Hepatocyte (in vitro differentiated cells): ENCODE results near the gene FGGY. TPM values are rescaled to one million over a fixed set of nuclear protein-coding genes. Genes with fewer than 3 reads are reported as not detected.

Experiments
- DNase-seq: peaks from one replicate; pipeline ENCODE4 v3.0.0-alpha.2; 2016; ENCODE audit warnings: low spot score
- H2AFZ ChIP-seq: fragments of 200-600 bp; sonication (generic); 2 replicates; pipeline ENCODE4 v1.6.0; 2016; ENCODE audit warnings: antibody characterized with exemption, mild to moderate bottlenecking
- H3K27ac ChIP-seq: fragments of 200-600 bp; sonication (generic); 2 replicates; pipeline ENCODE4 v1.5.1; 2016; ENCODE audit warnings: mild to moderate bottlenecking
- H3K27me3 ChIP-seq: fragments of 200-600 bp; sonication (generic); 2 replicates; pipeline ENCODE4 v1.6.1; 2016
- H3K36me3 ChIP-seq: fragments of 200-600 bp; sonication (generic); replicated peaks from 2 replicates; pipeline ENCODE4 v1.5.1; 2016; ENCODE audit warnings: low read depth; ENCODE audit not compliant: insufficient read depth
- H3K4me1 ChIP-seq: fragments of 200-600 bp; sonication (generic); 2 replicates; pipeline ENCODE4 v1.5.1; 2016; ENCODE audit warnings: mild to moderate bottlenecking, moderate library complexity; ENCODE audit not compliant: insufficient read depth
- H3K4me2 ChIP-seq: fragments of 200-600 bp; sonication (generic); 2 replicates; pipeline ENCODE4 v1.6.0; 2016
- H3K4me3 ChIP-seq: fragments of 200-600 bp; sonication (generic); 2 replicates; pipeline ENCODE4 v1.5.1; 2016; ENCODE audit warnings: mild to moderate bottlenecking
- H3K79me2 ChIP-seq: fragments of 200-600 bp; sonication (generic); 2 replicates; pipeline ENCODE4 v1.6.0; 2017; ENCODE audit warnings: mild to moderate bottlenecking
- H3K9me2 ChIP-seq: fragments of 200-600 bp; sonication (generic); replicated peaks from 2 replicates; pipeline ENCODE4 v1.6.0; 2017; ENCODE audit warnings: mild to moderate bottlenecking; ENCODE audit not compliant: insufficient read depth
- H3K9me3 ChIP-seq: fragments of 200-600 bp; sonication (generic); 2 replicates; pipeline ENCODE4 v1.5.1; 2016; ENCODE audit warnings: low read depth, mild to moderate bottlenecking
- H4K20me1 ChIP-seq: fragments of 200-600 bp; sonication (generic); 2 replicates; pipeline ENCODE4 v1.6.0; 2016; ENCODE audit warnings: mild to moderate bottlenecking; ENCODE audit not compliant: insufficient read depth, poor library complexity, severe bottlenecking
- EZH2 ChIP-seq: fragments of 200-600 bp; sonication (generic); IDR thresholded peaks from 2 replicates; pipeline ENCODE4 v1.6.1; 2016; ENCODE audit warnings: antibody characterized with exemption, mild to moderate bottlenecking, borderline replicate concordance
- EZH2phosphoT487 ChIP-seq: fragments of 200-600 bp; sonication (generic); IDR thresholded peaks from one replicate; pipeline ENCODE4 v1.6.1; 2018; ENCODE audit warnings: antibody characterized with exemption, mild to moderate bottlenecking, low read depth, moderate library complexity; ENCODE audit not compliant: unreplicated experiment, severe bottlenecking
- WGBS: methylation state at CpG from one replicate; pipeline ENCODE4 v1.1.6; 2016; ENCODE audit warnings: low lambda C conversion rate; ENCODE audit errors: missing lambda C conversion rate; 5-methylcytosine and 5-hydroxymethylcytosine counted together
- polyA plus RNA-seq: library from polyadenylated mRNA; unstranded; fragments of >200 nt; fragmentation: Nextera tagmentation; extraction: Ambion mirVana; gene quantifications from 2 replicates; pipeline ENCODE4 v1.2.1, GENCODE V29; 2016
- total RNA-seq: library from RNA; depleted of rRNA; stranded (reverse); fragments of >200 nt; gene quantifications from 2 replicates; pipeline ENCODE4 v1.2.3, GENCODE V29; 2014
- TF ChIP-seq, protein P1 (sequence below): fragments of 200-600 bp; sonication (generic); IDR thresholded peaks from 2 replicates; pipeline ENCODE4 v1.5.1; 2016; ENCODE audit warnings: antibody characterized with exemption, mild to moderate bottlenecking; ENCODE audit not compliant: poor library complexity

FGGY gene
- total and polyA plus RNA-seq, 2 experiments from 2014 or later: 18.0 to 20.6 TPM

DNA sequence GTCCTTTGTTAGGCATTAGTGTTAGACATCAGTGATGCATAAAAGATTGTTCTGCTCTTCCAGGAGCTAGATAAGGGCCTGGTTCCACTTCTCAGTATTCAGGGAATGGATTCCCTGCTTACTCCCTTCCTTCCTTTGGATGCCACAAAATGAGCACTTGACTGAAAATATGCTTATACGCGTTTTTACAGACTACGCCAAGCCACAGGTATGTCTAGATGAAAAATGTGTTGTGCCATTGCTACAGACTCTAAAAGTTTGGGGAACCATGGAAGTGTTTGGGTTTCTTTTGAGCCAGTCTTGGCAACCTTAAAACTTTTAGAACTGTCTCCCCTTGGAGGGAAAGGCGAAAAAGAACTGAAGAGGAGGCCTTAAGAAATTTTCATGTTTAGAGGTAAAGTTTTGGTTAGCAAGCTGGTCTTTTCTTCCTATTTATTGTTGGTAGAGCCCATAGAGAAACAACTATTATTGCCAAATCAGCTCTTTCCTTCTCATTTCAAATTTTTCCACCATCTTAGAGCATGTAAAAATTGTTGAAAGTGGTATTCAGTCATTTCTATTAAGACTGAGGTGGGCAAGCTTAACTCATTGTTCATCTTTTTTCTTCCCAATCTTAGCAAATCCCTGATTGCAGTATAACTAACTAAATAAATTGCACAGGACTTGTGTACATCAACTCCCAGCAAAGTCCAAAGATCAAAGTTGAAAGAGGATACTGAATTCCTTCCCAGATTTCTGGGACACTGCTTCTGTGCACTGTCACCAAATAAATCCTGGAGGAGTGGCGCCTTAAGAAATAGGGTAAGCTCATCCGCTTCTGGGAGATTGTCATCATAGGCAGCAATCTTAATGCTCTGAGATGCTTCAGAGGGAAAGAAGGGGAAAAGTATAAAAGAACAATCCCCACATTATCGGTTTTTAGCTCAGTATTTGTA lies 18.9 kb downstream of the FGGY start:
- TF ChIP-seq, protein P1, sequence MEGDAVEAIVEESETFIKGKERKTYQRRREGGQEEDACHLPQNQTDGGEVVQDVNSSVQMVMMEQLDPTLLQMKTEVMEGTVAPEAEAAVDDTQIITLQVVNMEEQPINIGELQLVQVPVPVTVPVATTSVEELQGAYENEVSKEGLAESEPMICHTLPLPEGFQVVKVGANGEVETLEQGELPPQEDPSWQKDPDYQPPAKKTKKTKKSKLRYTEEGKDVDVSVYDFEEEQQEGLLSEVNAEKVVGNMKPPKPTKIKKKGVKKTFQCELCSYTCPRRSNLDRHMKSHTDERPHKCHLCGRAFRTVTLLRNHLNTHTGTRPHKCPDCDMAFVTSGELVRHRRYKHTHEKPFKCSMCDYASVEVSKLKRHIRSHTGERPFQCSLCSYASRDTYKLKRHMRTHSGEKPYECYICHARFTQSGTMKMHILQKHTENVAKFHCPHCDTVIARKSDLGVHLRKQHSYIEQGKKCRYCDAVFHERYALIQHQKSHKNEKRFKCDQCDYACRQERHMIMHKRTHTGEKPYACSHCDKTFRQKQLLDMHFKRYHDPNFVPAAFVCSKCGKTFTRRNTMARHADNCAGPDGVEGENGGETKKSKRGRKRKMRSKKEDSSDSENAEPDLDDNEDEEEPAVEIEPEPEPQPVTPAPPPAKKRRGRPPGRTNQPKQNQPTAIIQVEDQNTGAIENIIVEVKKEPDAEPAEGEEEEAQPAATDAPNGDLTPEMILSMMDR: no peak
- no peak for TF ChIP-seq EZH2
- no peak for TF ChIP-seq EZH2phosphoT487
- no peak for DNase-seq
- 74% methylated on average over 7 of the region's 7 CpGs for WGBS
- Histone ChIP-seq H3K4me3 (no peak overlapping the region), H3K36me3 (no peaks in the 10 kb centered on the region), H3K79me2 (no peaks in the 10 kb centered on the region), H3K9me2 (no peaks in the 10 kb centered on the region), H2AFZ (no peak overlapping the region), H3K9me3 (no peaks in the 10 kb centered on the region), H3K4me1 (peaks cover 31% of the 10 kb centered on the region), H4K20me1 (no peaks in the 10 kb centered on the region), H3K27ac (peak overlapping the region; percentile 47), H3K4me2 (peak overlapping the region; percentile 55), H3K27me3 (no peaks in the 10 kb centered on the region)

DNA sequence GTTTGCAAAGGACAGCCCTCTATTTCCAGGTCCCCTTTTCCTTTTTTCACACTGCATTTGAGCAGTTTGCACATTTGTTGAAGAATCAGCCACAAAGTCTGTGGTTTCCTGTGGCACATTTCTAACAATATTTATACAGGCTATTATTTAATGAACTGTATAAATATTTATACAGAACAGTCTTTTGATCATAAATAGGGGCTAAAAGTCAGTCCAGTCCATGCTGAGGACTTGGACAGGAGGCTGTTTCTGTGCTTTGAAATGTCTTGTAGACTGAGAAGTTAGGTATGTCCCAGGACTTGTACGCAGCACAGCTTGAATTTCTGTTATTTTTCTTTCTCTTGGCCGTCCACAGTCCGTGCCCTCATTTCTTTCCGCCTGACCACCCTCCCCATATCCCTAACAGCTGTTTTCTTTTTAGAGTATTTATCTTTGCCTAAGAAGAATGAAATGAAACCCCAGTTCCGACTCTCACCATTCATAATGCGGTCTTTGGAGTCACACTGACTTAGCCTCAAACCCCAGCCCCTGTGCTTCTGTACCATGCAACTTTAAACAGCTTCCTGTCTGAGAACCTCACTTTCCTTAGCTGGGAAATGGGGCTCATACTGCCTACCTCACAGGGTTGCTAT lies 19.7 kb downstream of the FGGY start:
- Histone ChIP-seq H3K4me1 (peaks cover 31% of the 10 kb centered on the region), H3K36me3 (no peaks in the 10 kb centered on the region)
- 39% methylated on average over 6 of the region's 6 CpGs for WGBS

DNA sequence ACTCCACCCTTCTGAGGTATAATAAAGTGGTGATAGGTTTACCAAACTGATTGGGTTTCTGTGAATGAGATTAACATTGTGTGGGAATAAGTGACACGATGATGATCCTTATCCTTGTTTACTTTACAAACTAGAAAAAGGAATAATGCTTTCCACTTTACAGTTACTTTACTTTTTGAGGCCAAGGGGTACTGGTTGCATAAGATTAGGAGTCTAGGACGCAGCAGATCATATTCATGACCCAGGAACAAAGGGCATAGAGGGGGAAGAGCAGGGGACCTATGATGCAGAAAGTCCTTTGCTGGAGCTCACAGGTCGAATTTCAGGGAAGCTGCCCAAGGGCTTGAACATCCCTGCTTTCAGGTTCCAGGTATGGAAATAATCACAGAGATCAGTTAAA lies 20.4 kb downstream of the FGGY start:
- Histone ChIP-seq H4K20me1 (no peaks in the 10 kb centered on the region), H2AFZ (no peak overlapping the region), H3K36me3 (no peaks in the 10 kb centered on the region), H3K4me2 (peak overlapping the region; percentile 55), H3K9me2 (no peaks in the 10 kb centered on the region), H3K79me2 (no peaks in the 10 kb centered on the region), H3K9me3 (no peaks in the 10 kb centered on the region), H3K4me1 (peaks cover 31% of the 10 kb centered on the region), H3K27ac (peak overlapping the region; percentile 47), H3K4me3 (no peak overlapping the region), H3K27me3 (no peaks in the 10 kb centered on the region)
- TF ChIP-seq EZH2phosphoT487 (no peak), EZH2 (no peak)
- TF ChIP-seq, protein P1: no peak
- WGBS: 68% methylated on average over 3 of the region's 3 CpGs
- DNase-seq: no peak

More for the DNA sequence above, 19.7 kb downstream of the FGGY start:
- Histone ChIP-seq H4K20me1 (no peaks in the 10 kb centered on the region), H3K79me2 (no peaks in the 10 kb centered on the region), H3K4me3 (no peak overlapping the region), H3K27ac (peak overlapping the region; percentile 47), H3K9me3 (no peaks in the 10 kb centered on the region), H2AFZ (no peak overlapping the region), H3K27me3 (no peaks in the 10 kb centered on the region), H3K9me2 (no peaks in the 10 kb centered on the region), H3K4me2 (peak overlapping the region; percentile 55)
- DNase-seq: no peak
- no peak for TF ChIP-seq EZH2phosphoT487
- TF ChIP-seq, protein P1: no peak
- no peak for TF ChIP-seq EZH2
